HG03064 (cell line): ENCODE measurements around the gene MTNR1B.

Source experiments
- ATAC-seq: cut with Tn5 transposase; IDR thresholded peaks from one replicate; pipeline ENCODE4 v1.9.1; 2021; ENCODE audit warnings: low read depth; ENCODE audit not compliant: unreplicated experiment

The MTNR1B gene

DNA sequence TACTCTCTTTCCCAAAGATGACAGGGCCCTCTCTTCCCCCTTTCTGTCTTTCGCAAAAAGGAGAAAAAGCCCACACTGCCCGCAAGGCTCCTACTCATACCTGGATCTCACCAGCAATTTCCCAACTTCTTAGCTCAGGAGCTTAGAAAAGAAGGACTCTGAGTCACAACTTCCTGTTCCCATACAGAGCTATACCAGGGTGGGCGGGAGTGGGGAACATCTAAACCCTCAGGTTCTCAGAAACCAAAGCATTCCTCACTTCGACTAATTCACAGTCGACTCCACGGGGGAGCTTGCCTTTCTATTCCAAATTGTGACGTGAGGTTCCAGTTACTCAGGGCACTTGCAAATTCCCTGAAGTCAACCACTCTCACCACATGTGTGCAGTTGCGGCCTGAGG lies 61.9 kb downstream of the MTNR1B start:
- ATAC-seq, result no peak
